Muscle layer of colon (tissue), 2 donors: ENCODE measurements around the gene MTTP.
A peak's percentile ranks its signal among the peaks of the same experiment; 100 is the strongest.

Experiments used
- H3K27ac ChIP-seq: one replicate; pipeline ENCODE4 v1.7.0; 2013; ENCODE audit warnings: low read depth, mild to moderate bottlenecking, low read length, moderate library complexity
- H3K27me3 ChIP-seq, 2 donors: one replicate each; pipeline ENCODE4 v1.7.0; 2013; ENCODE audit warnings: low read length in 2 of 2, mild to moderate bottlenecking in 2 of 2; ENCODE audit not compliant: insufficient read depth in 2 of 2, control insufficient read depth in 1 of 2
- H3K36me3 ChIP-seq: one replicate; pipeline ENCODE4 v1.7.0; 2013; ENCODE audit warnings: mild to moderate bottlenecking, low read length; ENCODE audit not compliant: insufficient read depth
- H3K4me1 ChIP-seq: one replicate; pipeline ENCODE4 v1.7.0; 2013; ENCODE audit warnings: mild to moderate bottlenecking, low read length; ENCODE audit not compliant: insufficient read depth
- H3K4me3 ChIP-seq, 2 donors: one replicate each; pipeline ENCODE4 v1.7.0; 2013; ENCODE audit warnings: low read length in 2 of 2, low read depth in 1 of 2, mild to moderate bottlenecking in 1 of 2, moderate library complexity in 1 of 2
- H3K9ac ChIP-seq: one replicate; pipeline ENCODE4 v1.7.0; 2013; ENCODE audit warnings: low read length
- H3K9me3 ChIP-seq: one replicate; pipeline ENCODE4 v1.7.0; 2013; ENCODE audit warnings: mild to moderate bottlenecking, low read length
- donor health status: abdominal sarcoma.
- donor health status: Adenocarcinoma of cecum.

MTTP gene

GRCh38 chr4:99571883-99572282, 2.7 kb upstream of the MTTP start:
- H3K4me3 ChIP-seq: no peak overlapping the region
- no peaks in the 10 kb centered on the region for H3K9me3 ChIP-seq
- peaks cover 22% of the 10 kb centered on the region for H3K4me1 ChIP-seq
- H3K27me3 ChIP-seq: no peaks in the 10 kb centered on the region
- H3K9ac ChIP-seq: no peak overlapping the region
- no peaks in the 10 kb centered on the region for H3K36me3 ChIP-seq
- peak overlapping the region; percentile 15 for H3K27ac ChIP-seq

- H3K27ac ChIP-seq: peak overlapping the region; percentile 15
- no peaks in the 10 kb centered on the region for H3K36me3 ChIP-seq
- no peak overlapping the region for H3K4me3 ChIP-seq
- no peaks in the 10 kb centered on the region for H3K9me3 ChIP-seq
- no peak overlapping the region for H3K9ac ChIP-seq
- H3K27me3 ChIP-seq: no peaks in the 10 kb centered on the region
- H3K4me1 ChIP-seq: peaks cover 22% of the 10 kb centered on the region
These were observed 1.9 kb upstream of the MTTP start for GRCh38 chr4:99572527-99573240.

- Histone ChIP-seq H3K36me3 (no peaks in the 10 kb centered on the region), H3K27ac (no peak overlapping the region), H3K9me3 (no peaks in the 10 kb centered on the region), H3K9ac (no peak overlapping the region), H3K4me3 (no peak overlapping the region), H3K27me3 (no peaks in the 10 kb centered on the region), H3K4me1 (peaks cover 18% of the 10 kb centered on the region)
These were observed 772 bp upstream of the MTTP start for GRCh38 chr4:99573735-99574368.

GRCh38 chr4:99578714-99579113, 4.1 kb downstream of the MTTP start:
- Histone ChIP-seq H3K27ac (no peak overlapping the region), H3K27me3 (no peaks in the 10 kb centered on the region), H3K36me3 (no peaks in the 10 kb centered on the region), H3K9ac (no peak overlapping the region), H3K4me3 (no peak overlapping the region), H3K9me3 (no peaks in the 10 kb centered on the region), H3K4me1 (peaks cover 6% of the 10 kb centered on the region)

GRCh38 chr4:99585516-99585915, 10.9 kb downstream of the MTTP start:
- Histone ChIP-seq H3K4me3 (no peak overlapping the region), H3K27ac (no peak overlapping the region), H3K4me1 (peaks cover 8% of the 10 kb centered on the region), H3K9me3 (no peaks in the 10 kb centered on the region), H3K9ac (no peak overlapping the region), H3K27me3 (no peaks in the 10 kb centered on the region), H3K36me3 (no peaks in the 10 kb centered on the region)

- Histone ChIP-seq H3K27me3 (no peaks in the 10 kb centered on the region), H3K4me3 (no peak overlapping the region), H3K9ac (no peak overlapping the region), H3K36me3 (no peaks in the 10 kb centered on the region), H3K4me1 (peaks cover 8% of the 10 kb centered on the region), H3K9me3 (no peaks in the 10 kb centered on the region), H3K27ac (no peak overlapping the region)
These were observed 11.7 kb downstream of the MTTP start for GRCh38 chr4:99586322-99586721.

- no peak overlapping the region for H3K4me3 ChIP-seq
- peaks cover 8% of the 10 kb centered on the region for H3K4me1 ChIP-seq
- H3K36me3 ChIP-seq: no peaks in the 10 kb centered on the region
- no peaks in the 10 kb centered on the region for H3K27me3 ChIP-seq
- H3K27ac ChIP-seq: no peak overlapping the region
- no peak overlapping the region for H3K9ac ChIP-seq
- no peaks in the 10 kb centered on the region for H3K9me3 ChIP-seq
These were observed 12.2 kb downstream of the MTTP start for GRCh38 chr4:99586797-99587196.

GRCh38 chr4:99587309-99587708, 12.7 kb downstream of the MTTP start:
- Histone ChIP-seq H3K4me3 (no peak overlapping the region), H3K27me3 (no peaks in the 10 kb centered on the region), H3K9ac (no peak overlapping the region), H3K9me3 (no peaks in the 10 kb centered on the region), H3K36me3 (no peaks in the 10 kb centered on the region), H3K27ac (no peak overlapping the region), H3K4me1 (peaks cover 8% of the 10 kb centered on the region)

- H3K9ac ChIP-seq: no peak overlapping the region
- H3K27me3 ChIP-seq: no peaks in the 10 kb centered on the region
- H3K36me3 ChIP-seq: no peaks in the 10 kb centered on the region
- no peak overlapping the region for H3K4me3 ChIP-seq
- no peaks in the 10 kb centered on the region for H3K9me3 ChIP-seq
- H3K4me1 ChIP-seq: peaks cover 8% of the 10 kb centered on the region
- H3K27ac ChIP-seq: no peak overlapping the region
These were observed 13.2 kb downstream of the MTTP start for GRCh38 chr4:99587803-99588202.

GRCh38 chr4:99591757-99592156, 17.1 kb downstream of the MTTP start:
- no peaks in the 10 kb centered on the region for H3K9me3 ChIP-seq
- H3K4me3 ChIP-seq: no peak overlapping the region
- no peaks in the 10 kb centered on the region for H3K36me3 ChIP-seq
- no peak overlapping the region for H3K27ac ChIP-seq
- H3K9ac ChIP-seq: no peak overlapping the region
- peaks cover 8% of the 10 kb centered on the region for H3K4me1 ChIP-seq
- H3K27me3 ChIP-seq: no peaks in the 10 kb centered on the region

GRCh38 chr4:99593781-99594641, 19.4 kb downstream of the MTTP start:
- Histone ChIP-seq H3K4me3 (no peak overlapping the region), H3K4me1 (no peaks in the 10 kb centered on the region), H3K36me3 (no peaks in the 10 kb centered on the region), H3K27me3 (no peaks in the 10 kb centered on the region), H3K9ac (no peak overlapping the region), H3K27ac (no peak overlapping the region), H3K9me3 (no peaks in the 10 kb centered on the region)
